Stomach (tissue), 9 donors: Measurements from ENCODE around the gene AWAT2. TPM values are rescaled to one million over a fixed set of nuclear protein-coding genes. Genes with fewer than 3 reads are reported as not detected.
A peak's percentile ranks its signal among the peaks of the same experiment; 100 is the strongest.

ENCODE experiments used
- DNase-seq, 2 donors: peaks; one replicate each; pipeline versions ENCODE4 v3.0.0 to v3.0.0-alpha.2; 2013 to 2019
- H3K27ac ChIP-seq, 5 donors: fragments of 200-600 bp in 4 of 5; sonication (generic) in 4 of 5; one replicate each; pipeline ENCODE4 v1.5.1; 2013 to 2019; ENCODE audit warnings: mild to moderate bottlenecking in 1 of 5, moderate library complexity in 1 of 5
- H3K27me3 ChIP-seq, 3 donors: fragments of 200-600 bp; sonication (generic); one replicate each; pipeline ENCODE4 v1.5.1; 2017 to 2019; ENCODE audit warnings: mixed run types in 1 of 3
- H3K36me3 ChIP-seq, 4 donors: fragments of 200-600 bp; sonication (generic); 1 replicate in 3 of 4; 2 replicates in 1 of 4; pipeline ENCODE4 v1.5.1; 2016 to 2019
- H3K4me1 ChIP-seq, 4 donors: fragments of 200-600 bp; sonication (generic); one replicate each; pipeline ENCODE4 v1.5.1; 2016 to 2019
- H3K4me3 ChIP-seq, 4 donors: fragments of 200-600 bp; sonication (generic) in 3 of 4; one replicate each; pipeline ENCODE4 v1.5.1; 2016 to 2019; ENCODE audit warnings: mild to moderate bottlenecking in 1 of 4
- H3K9me3 ChIP-seq, 4 donors: fragments of 200-600 bp; sonication (generic); one replicate each; pipeline ENCODE4 v1.5.1; 2016 to 2019
- EP300 ChIP-seq: sonication (generic); formaldehyde crosslinking; IDR thresholded peaks from one replicate; pipeline ENCODE4 v1.6.1; 2017; ENCODE audit warnings: antibody characterized with exemption
- POLR2A ChIP-seq, 4 donors: fragments of 450-650 bp; IDR thresholded peaks; one replicate each; pipeline ENCODE4 v1.6.1; 2016; ENCODE audit warnings: antibody characterized with exemption in 4 of 4, control low read depth in 2 of 4, mild to moderate bottlenecking in 1 of 4, moderate library complexity in 1 of 4
- POLR2AphosphoS5 ChIP-seq, 3 donors: sonication (generic); formaldehyde crosslinking; IDR thresholded peaks; one replicate each; pipeline ENCODE4 v1.6.1; 2016; ENCODE audit warnings: antibody characterized with exemption in 3 of 3
- WGBS, 5 donors: extraction: QIAGEN DNeasy Blood & Tissue Kit in 3 of 5; methylation state at CpG; one replicate each; pipeline versions ENCODE4 v1.1.5 to v1.1.7; 2013 to 2018; 5-methylcytosine and 5-hydroxymethylcytosine counted together
- intact Hi-C: fragments of 100-400 bp; cut with DNase I; formaldehyde crosslinking; loops from one replicate; pipeline ENCODE4 v1.15.1; 2023; ENCODE audit warnings: low total_unique reads
- polyA plus RNA-seq, 3 donors: library from polyadenylated mRNA; stranded (reverse); fragments of 200-250 nt; gene quantifications; one replicate each; pipeline ENCODE4 v1.2.3, GENCODE V29; 2013
- total RNA-seq, 5 donors: library from RNA; depleted of rRNA; stranded (reverse); fragments of >200 nt; gene quantifications; one replicate each; pipeline versions ENCODE4 v1.1.0 to v1.2.3, GENCODE V29; 2014 to 2016
- TF ChIP-seq, protein P1 (sequence below), 7 experiments: fragments of 450-650 bp in 4 of 7; fragments of 200-600 bp in 3 of 7; sonication (generic) in 3 of 7; IDR thresholded peaks; one replicate each; pipeline ENCODE4 v1.5.1; 2016 to 2019; ENCODE audit warnings: antibody characterized with exemption in 7 of 7, control low read depth in 2 of 7, mild to moderate bottlenecking in 1 of 7
- donor health status: healthy with polysubstance abuse.
- donor health status: Bipolar disorder and iron deficiency.
- donor health status: healthy.

AWAT2 gene
- total and polyA plus RNA-seq, 8 donors: not detected

DNA sequence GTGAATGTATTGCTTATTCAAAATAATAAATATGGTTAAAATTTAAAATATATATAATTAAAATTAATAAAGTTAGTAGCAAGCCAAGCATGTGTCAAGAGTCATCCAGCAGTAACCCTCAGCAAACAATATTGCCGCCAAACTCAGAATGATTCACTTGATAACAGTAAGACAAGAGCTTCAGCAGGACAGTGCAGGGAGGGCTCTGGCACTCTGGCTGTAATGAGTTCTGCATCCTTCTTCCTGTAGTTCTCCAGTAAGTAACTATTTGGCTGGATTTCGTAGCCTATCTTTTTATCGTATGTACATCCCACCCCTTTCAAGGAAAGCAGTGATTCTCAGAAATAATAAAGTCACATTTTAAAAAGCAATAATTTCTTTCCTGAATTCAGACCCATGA, 30.1 kb upstream of the AWAT2 start:
- intact Hi-C loops: no loop called here
- Histone ChIP-seq H3K27ac (no peak overlapping the region), H3K27me3 (peaks cover 0 to 6% (median 0%) of the 10 kb centered on the region in 3 donors), H3K4me1 (no peaks in the 10 kb centered on the region), H3K4me3 (no peak overlapping the region), H3K36me3 (no peaks in the 10 kb centered on the region), H3K9me3 (peaks cover 0 to 11% (median 0%) of the 10 kb centered on the region in 4 donors)
- peak in 1 of 2 donors; percentile 18 for DNase-seq
- 46 to 68% (median 64%) methylated on average over 3 of the region's 3 CpGs for WGBS, 5 donors
- no peak for TF ChIP-seq EP300
- no peak for TF ChIP-seq POLR2A (IDR thresholded peaks at IDR 0.05)
- TF ChIP-seq POLR2AphosphoS5 (IDR thresholded peaks at IDR 0.05): no peak
- TF ChIP-seq, protein P1, sequence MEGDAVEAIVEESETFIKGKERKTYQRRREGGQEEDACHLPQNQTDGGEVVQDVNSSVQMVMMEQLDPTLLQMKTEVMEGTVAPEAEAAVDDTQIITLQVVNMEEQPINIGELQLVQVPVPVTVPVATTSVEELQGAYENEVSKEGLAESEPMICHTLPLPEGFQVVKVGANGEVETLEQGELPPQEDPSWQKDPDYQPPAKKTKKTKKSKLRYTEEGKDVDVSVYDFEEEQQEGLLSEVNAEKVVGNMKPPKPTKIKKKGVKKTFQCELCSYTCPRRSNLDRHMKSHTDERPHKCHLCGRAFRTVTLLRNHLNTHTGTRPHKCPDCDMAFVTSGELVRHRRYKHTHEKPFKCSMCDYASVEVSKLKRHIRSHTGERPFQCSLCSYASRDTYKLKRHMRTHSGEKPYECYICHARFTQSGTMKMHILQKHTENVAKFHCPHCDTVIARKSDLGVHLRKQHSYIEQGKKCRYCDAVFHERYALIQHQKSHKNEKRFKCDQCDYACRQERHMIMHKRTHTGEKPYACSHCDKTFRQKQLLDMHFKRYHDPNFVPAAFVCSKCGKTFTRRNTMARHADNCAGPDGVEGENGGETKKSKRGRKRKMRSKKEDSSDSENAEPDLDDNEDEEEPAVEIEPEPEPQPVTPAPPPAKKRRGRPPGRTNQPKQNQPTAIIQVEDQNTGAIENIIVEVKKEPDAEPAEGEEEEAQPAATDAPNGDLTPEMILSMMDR (IDR thresholded peaks at IDR 0.05): no peak

DNA sequence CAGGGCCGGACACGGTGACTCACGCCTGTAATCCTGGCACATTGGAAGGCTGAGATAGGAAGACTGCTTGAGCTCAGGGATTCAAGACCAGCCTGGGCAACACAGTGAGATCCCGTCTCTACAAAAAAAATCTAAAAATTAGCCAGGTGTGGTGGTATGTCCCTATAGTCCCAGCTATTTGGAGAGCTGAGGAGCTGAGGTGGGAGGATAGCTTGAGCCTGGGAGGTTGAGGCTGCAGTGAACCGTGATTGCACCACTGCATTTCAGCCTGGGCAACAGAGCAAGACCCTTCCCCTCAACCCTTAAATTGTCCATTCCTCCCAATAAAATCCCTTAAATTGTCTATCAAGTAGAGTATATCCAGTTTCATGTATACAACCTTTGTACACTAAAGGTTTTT, 29.6 kb upstream of the AWAT2 start:
- H3K27ac ChIP-seq: no peak overlapping the region
- no peaks in the 10 kb centered on the region for H3K4me1 ChIP-seq
- H3K36me3 ChIP-seq: no peaks in the 10 kb centered on the region
- no peak overlapping the region for H3K4me3 ChIP-seq
- no peak for TF ChIP-seq EP300
- no peak for TF ChIP-seq POLR2A (IDR thresholded peaks at IDR 0.05)
- TF ChIP-seq, protein P1 (IDR thresholded peaks at IDR 0.05): no peak
- TF ChIP-seq POLR2AphosphoS5 (IDR thresholded peaks at IDR 0.05): no peak
- DNase-seq: no peak
- intact Hi-C loops: no loop called here
- H3K9me3 ChIP-seq: peaks cover 0 to 11% (median 0%) of the 10 kb centered on the region in 4 donors
- H3K27me3 ChIP-seq: peaks cover 0 to 6% (median 0%) of the 10 kb centered on the region in 3 donors
- WGBS, 5 donors: 87 to 95% (median 91%) methylated on average over 5 of the region's 5 CpGs

GRCh38 chrX:70066646-70067045, 16.9 kb upstream of the AWAT2 start:
- intact Hi-C loops: no loop called here
- Histone ChIP-seq H3K27ac (no peak overlapping the region), H3K36me3 (no peaks in the 10 kb centered on the region), H3K9me3 (no peaks in the 10 kb centered on the region), H3K27me3 (peaks cover 0 to 20% (median 0%) of the 10 kb centered on the region in 3 donors), H3K4me1 (no peaks in the 10 kb centered on the region), H3K4me3 (no peak overlapping the region)
- TF ChIP-seq POLR2AphosphoS5 (IDR thresholded peaks at IDR 0.05): no peak
- TF ChIP-seq POLR2A (IDR thresholded peaks at IDR 0.05): no peak
- TF ChIP-seq, protein P1 (IDR thresholded peaks at IDR 0.05): no peak
- no peak for TF ChIP-seq EP300
- DNase-seq: no peak
- 79 to 90% (median 86%) methylated on average over 6 to 7 of the region's 7 CpGs for WGBS, 5 donors

- Histone ChIP-seq H3K4me3 (no peak overlapping the region), H3K27me3 (peaks cover 0 to 20% (median 0%) of the 10 kb centered on the region in 3 donors), H3K27ac (no peak overlapping the region), H3K4me1 (no peaks in the 10 kb centered on the region), H3K9me3 (no peaks in the 10 kb centered on the region), H3K36me3 (no peaks in the 10 kb centered on the region)
- no peak for DNase-seq
- intact Hi-C loops: no loop called here
- WGBS, 5 donors: 87 to 95% (median 91%) methylated on average over 49 to 52 of the region's 52 CpGs; no CpG with 5 or more reads in 1 of the 5 donors
- TF ChIP-seq POLR2AphosphoS5 (IDR thresholded peaks at IDR 0.05) (no peak), EP300 (no peak), POLR2A (IDR thresholded peaks at IDR 0.05) (no peak)
- TF ChIP-seq, protein P1 (IDR thresholded peaks at IDR 0.05): no peak
Measured at GRCh38 chrX:70062961-70063550, 13.3 kb upstream of the AWAT2 start.
